ENCODE results near the gene ATP13A1.

DNA sequence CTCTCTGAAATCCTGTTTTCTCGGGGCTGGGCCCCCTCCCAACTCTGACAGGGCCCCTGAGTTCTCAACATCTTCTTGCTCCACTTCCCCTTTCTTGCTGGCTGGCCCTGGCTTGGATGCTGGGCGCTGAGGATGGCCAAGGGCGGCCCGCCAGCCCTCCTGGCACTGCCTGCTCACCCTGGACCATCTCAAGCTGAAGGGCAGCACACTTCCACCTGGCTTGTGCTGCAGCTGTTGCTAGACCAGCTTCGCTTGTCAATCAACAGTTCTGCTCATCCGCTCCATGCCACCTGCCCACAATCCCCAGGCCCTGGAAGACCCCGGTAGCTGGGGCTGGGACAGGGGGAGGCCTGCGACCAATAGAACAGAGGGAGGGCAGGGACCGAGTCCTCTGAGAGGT is 13.1 kb downstream of the ATP13A1 start:
- TF ChIP-seq, protein P1, sequence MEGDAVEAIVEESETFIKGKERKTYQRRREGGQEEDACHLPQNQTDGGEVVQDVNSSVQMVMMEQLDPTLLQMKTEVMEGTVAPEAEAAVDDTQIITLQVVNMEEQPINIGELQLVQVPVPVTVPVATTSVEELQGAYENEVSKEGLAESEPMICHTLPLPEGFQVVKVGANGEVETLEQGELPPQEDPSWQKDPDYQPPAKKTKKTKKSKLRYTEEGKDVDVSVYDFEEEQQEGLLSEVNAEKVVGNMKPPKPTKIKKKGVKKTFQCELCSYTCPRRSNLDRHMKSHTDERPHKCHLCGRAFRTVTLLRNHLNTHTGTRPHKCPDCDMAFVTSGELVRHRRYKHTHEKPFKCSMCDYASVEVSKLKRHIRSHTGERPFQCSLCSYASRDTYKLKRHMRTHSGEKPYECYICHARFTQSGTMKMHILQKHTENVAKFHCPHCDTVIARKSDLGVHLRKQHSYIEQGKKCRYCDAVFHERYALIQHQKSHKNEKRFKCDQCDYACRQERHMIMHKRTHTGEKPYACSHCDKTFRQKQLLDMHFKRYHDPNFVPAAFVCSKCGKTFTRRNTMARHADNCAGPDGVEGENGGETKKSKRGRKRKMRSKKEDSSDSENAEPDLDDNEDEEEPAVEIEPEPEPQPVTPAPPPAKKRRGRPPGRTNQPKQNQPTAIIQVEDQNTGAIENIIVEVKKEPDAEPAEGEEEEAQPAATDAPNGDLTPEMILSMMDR (conservative IDR thresholded peaks at IDR 0.05) = no peak
- TF ChIP-seq EZH2 (IDR thresholded peaks at IDR 0.05; ENCODE audit: low read depth) = no peak
